ENCODE results near the gene STARD8.
"Not testable (repeated sequence)": the region's sequence is repeated elsewhere in the genome, so short reads cannot be mapped to it uniquely, and the experiment has no call there.

Gene STARD8

GRCh38 chrX:68654693-68655092, 7.2 kb downstream of the STARD8 start:
- DNase-seq (ENCODE audit: extremely low read depth in 1 of 2, low read depth in 1 of 2), result no peak

DNA sequence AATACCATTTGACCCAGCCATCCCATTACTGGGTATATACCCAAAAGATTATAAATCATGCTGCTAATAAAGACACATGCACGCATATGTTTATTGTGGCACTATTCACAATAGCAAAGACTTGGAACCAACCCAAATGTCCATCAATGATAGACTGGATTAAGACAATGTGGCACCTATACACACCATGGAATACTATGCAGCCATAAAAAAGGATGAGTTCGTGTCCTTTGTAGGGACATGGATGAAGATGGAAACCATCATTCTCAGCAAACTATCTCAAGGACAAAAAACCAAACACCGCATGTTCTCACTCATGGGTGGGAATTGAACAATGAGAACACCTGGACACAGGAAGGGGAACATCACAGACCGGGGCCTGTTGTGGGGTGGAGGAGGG, 9.0 kb downstream of the STARD8 start:
- DNase-seq (ENCODE audit: extremely low read depth in 1 of 2, low read depth in 1 of 2), result not testable (repeated sequence)

DNA sequence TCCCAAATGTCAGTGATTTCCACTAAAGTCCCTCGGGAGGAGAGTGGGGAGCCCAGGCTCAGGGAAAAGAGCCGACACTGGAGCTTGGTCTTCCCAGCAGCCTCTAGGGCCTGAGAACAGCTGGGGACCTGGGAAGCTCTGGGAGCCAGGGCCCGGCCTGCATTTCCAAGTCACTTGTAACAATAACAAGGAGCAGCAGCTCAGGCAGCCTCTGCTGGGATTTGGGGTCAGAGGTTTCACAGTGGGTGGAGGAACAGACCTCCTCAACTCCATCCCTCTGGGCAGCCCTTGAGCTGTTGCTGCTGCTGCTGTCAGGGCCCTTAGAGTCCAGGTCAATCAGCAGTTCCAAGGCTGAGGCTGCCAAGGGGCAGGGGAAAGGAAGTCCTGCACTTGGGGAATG, 11.1 kb downstream of the STARD8 start:
- DNase-seq (ENCODE audit: extremely low read depth in 1 of 2, low read depth in 1 of 2), result no peak

DNA sequence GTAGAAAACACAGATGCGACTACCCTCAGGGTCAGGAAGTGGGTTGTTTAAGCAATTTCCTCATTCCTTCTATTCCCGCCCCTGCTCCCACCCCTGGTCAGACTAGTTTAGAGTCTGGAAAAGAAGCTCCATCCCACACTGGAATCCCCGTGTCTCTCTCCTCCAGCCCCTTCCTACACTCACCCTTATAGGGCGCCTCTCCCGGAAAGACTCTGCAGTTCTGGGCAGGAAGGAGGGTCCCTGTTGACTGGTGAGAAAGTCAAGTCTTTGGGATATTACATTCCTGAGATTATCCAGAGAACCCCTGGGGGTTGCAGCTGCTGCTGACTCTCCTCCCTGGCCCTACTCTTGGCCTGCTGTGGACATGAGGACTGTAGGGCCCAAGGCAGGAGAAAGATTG, 11.9 kb downstream of the STARD8 start:
- DNase-seq (ENCODE audit: extremely low read depth in 1 of 2, low read depth in 1 of 2), result no peak

DNA sequence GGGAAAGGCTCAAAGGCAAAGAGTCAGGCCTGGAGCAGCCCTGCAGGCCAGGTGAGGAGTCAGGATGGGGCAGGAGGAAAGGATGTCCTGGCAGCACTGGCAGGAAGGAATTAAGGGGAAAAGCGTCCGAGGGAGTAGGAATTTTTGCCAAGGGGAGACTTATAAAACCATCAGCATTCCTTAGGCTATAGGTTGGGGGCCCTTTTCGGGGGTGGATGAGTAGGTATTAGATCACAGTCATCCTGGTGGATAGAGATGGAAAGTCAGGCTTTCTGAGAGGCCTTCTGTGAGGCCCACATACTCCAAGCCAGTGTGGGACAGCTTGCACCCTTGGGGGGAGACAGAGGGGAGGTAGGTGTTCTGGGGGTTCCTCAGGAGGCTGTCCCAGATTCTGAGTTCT, 12.3 kb downstream of the STARD8 start:
- DNase-seq (ENCODE audit: extremely low read depth in 1 of 2, low read depth in 1 of 2), result no peak

DNA sequence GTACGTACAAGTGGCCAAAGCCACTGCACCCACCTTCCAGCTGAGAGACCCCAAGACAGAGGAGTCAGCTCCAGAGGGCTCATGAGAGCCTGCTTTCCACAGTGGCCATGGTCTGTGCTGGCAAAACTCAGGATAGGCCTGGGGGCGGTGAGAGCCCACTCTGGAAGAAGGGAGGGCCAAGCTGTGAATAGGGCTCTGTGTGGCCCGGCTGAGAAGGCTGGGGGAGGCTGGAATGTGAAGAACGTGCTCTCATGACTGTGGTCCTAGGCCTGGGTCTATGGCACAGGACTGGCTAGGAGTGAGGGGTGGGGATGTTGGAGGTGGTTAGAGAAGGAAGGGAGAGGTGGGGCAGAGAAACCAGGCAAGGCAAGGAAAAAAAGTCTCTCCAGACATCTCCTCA, 13.3 kb downstream of the STARD8 start:
- no peak for DNase-seq (ENCODE audit: extremely low read depth in 1 of 2, low read depth in 1 of 2)

DNA sequence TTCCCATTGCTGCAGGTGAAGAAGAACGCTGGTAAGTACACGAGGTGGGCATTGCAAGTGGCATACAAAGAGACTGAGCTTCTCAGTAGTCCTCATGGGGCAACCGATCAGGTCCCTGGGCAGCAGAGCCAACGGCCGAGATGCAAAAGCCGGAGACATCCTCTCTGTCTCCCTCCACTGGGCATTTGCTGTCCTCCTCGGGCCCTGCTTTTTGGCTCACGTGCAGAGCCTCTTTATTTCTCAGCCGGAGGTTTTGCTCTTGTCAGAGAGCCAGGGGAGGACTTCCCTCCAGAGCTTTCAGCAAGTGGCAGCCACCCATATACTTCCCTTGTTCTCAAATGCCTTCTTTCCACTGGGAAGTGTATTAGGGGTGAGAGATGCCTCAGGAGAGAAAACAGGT, 18.0 kb downstream of the STARD8 start:
- DNase-seq (ENCODE audit: extremely low read depth in 1 of 2, low read depth in 1 of 2), result no peak

DNA sequence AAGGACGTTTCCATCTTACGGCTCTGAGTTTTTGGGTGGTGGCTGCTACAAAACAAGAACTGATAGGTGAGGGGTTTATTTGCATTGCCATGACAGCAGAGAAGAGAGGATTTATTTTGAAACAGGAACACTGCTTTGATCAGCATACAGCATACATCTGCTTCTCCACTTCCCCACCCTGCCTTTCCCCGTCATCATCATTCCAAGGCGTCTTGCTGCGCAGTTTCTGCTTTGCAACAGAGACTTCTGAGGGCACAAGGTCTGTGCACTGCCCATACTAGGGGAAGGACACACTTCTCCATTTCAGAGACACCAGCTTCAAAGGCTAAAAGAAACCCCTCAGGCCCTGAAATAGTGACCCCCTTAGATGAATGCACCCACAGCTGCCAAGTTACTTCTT, 19.1 kb downstream of the STARD8 start:
- no peak for DNase-seq (ENCODE audit: extremely low read depth in 1 of 2, low read depth in 1 of 2)

GRCh38 chrX:68669094-68669860, 21.8 kb downstream of the STARD8 start:
- no peak for DNase-seq (ENCODE audit: extremely low read depth in 1 of 2, low read depth in 1 of 2)

- DNase-seq (ENCODE audit: extremely low read depth in 1 of 2, low read depth in 1 of 2), result no peak
These were observed 22.4 kb downstream of the STARD8 start for GRCh38 chrX:68669871-68670270.

- DNase-seq (ENCODE audit: extremely low read depth in 1 of 2, low read depth in 1 of 2), result no peak
These were observed 23.8 kb downstream of the STARD8 start for GRCh38 chrX:68671221-68671620.

DNA sequence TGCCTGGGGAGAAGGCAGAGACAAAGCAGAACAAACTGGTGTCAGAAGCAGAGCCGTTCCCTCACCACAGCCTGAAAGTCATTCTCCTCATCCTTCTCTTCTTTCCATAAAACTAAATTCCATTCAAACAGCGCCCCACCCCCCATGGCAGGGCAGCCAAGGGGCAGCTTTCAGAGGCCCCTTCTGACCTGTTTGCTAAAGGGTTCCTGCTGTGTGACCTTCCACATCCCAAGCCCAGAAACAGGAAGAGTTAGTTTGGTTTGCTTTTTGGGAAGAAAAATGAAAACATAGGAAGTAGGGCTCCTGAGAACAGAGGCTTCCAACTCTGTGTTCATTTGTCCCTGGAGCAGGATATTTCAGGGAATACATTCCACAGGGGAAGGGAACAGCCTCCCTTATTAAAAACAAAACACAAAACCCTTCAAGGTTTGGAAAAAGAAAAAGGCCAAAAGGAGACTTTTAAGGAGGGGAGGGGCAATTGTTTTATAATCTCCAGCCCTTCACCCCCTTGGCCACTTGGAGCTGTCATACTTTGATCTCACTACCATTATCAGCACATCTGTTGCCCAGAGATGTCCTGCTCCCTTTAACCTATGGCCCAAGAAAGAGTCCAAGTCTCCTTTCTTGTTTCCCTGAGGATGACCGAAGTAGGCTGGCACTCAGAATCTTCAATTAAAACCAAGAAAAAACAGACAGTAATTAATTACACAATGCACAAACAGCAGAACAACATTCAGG, 25.3 kb downstream of the STARD8 start:
- no peak for DNase-seq (ENCODE audit: extremely low read depth in 1 of 2, low read depth in 1 of 2)

GRCh38 chrX:68675571-68675970, 28.1 kb downstream of the STARD8 start:
- no peak for DNase-seq (ENCODE audit: extremely low read depth in 1 of 2, low read depth in 1 of 2)

GRCh38 chrX:68676335-68676734, 28.9 kb downstream of the STARD8 start:
- DNase-seq (ENCODE audit: extremely low read depth in 1 of 2, low read depth in 1 of 2), result no peak

- DNase-seq (ENCODE audit: extremely low read depth in 1 of 2, low read depth in 1 of 2), result no peak
These were observed 30.5 kb downstream of the STARD8 start for GRCh38 chrX:68677998-68678397.

DNA sequence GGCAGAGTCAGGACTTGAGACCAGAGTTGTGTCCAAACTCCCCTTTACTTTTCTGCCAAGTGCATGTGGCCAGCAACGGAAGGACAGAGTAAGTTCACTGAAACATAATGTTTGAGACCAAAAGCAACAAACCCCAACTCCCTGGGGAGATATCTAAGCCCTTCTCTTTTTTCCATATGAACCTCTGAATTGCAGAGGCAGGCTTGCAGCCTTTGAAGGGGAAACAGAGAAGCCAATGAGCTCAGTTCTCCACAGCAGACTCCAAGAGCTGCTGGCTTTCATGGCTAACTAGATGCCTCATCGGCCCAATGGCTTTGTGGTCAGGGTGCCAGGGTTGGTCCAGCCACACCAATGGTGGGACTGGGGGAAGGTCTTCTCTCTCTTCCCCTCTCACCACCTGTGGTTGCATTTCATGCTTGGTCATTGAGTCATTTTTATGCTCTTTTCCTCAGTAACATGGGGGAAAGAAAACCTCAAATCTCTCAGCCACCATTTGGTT, 34.0 kb downstream of the STARD8 start:
- no peak for DNase-seq (ENCODE audit: extremely low read depth in 1 of 2, low read depth in 1 of 2)

GRCh38 chrX:68682790-68683189, 35.3 kb downstream of the STARD8 start:
- DNase-seq (ENCODE audit: extremely low read depth in 1 of 2, low read depth in 1 of 2), result no peak

DNA sequence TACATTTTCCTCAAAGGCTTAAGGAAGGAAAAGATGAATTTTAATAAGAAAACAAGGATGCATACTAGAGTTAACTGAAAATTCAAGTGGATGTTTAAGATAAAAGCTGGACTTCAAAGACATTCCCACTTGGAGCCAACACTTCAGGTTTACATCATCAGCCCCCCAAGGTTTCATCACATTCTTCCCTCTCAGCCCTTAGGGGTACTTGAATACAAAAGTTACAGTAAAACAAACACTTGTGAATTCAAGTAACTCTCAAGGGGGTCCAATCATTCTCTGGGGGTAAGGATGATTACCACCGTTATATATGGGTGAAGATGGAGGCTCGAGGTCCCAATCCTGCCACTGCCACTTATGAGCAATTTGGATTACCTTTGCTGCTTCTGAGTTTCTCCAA, 36.1 kb downstream of the STARD8 start:
- DNase-seq (ENCODE audit: extremely low read depth in 1 of 2, low read depth in 1 of 2), result no peak

DNA sequence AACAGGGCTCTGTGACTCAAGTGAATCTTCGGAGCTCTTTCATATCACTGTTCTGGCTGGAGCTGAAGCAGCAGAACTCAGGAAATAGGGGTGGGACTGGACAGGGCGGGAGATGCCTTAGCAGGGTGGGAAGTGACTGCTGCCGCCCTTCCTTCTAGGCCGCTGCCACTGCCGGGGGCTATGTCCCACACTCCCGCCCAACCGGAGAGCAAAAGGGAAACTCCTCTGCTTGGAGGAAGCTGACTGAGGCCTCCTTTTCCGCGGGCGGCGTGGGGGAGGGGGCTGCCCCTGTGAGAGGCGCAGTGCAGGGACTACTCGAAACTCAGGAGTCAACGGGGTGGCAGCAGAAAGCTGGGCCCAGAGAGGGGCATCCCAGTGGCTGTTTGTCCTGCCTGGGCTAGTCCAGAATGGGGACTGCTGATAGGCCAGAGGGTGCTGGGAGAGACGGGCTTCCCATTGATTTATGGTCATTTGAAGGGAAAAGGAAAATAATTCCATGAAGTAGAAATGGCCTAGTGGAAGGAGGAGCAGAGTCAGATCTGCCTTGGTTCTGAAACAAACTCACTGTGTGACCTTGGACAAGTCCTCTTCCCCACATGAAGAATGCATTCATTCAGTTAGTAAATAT, 36.9 kb downstream of the STARD8 start:
- no peak for DNase-seq (ENCODE audit: extremely low read depth in 1 of 2, low read depth in 1 of 2)

DNA sequence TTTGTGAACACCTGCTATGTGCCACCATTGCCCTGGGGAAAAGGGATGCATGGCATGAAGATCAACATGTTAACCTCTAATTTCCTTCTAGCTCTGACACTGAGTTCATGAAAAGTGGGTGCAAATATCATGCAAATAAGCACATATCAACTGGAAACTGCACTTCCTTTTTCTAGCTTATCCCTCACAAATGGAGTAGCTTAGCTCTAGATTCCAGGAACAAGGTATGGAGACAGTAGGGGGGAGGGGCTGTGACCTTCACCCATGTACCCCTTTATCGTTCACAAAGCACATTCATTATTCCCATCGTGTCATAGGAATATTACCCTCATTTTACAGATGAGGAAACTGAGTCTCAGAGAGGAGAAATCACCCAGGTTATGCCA, 37.4 kb downstream of the STARD8 start:
- no peak for DNase-seq (ENCODE audit: extremely low read depth in 1 of 2, low read depth in 1 of 2)

GRCh38 chrX:68685685-68686084, 38.2 kb downstream of the STARD8 start:
- no peak for DNase-seq (ENCODE audit: extremely low read depth in 1 of 2, low read depth in 1 of 2)

Measured in activated CD8-positive, alpha-beta memory T cell treated with anti-CD3 and anti-CD28 coated beads for 1 hour (primary cell).